GM12873 (cell line): Measurements from ENCODE around the gene TIGD2.

ENCODE experiments used
- TF ChIP-seq, protein P1 (sequence below): IDR thresholded peaks from 2 replicates; pipeline ENCODE4 v1.5.1; 2012; ENCODE audit warnings: low read depth, mild to moderate bottlenecking, moderate library complexity, low read length, control low read depth; ENCODE audit not compliant: insufficient read depth; ENCODE audit errors: missing control alignments

TIGD2 gene

DNA sequence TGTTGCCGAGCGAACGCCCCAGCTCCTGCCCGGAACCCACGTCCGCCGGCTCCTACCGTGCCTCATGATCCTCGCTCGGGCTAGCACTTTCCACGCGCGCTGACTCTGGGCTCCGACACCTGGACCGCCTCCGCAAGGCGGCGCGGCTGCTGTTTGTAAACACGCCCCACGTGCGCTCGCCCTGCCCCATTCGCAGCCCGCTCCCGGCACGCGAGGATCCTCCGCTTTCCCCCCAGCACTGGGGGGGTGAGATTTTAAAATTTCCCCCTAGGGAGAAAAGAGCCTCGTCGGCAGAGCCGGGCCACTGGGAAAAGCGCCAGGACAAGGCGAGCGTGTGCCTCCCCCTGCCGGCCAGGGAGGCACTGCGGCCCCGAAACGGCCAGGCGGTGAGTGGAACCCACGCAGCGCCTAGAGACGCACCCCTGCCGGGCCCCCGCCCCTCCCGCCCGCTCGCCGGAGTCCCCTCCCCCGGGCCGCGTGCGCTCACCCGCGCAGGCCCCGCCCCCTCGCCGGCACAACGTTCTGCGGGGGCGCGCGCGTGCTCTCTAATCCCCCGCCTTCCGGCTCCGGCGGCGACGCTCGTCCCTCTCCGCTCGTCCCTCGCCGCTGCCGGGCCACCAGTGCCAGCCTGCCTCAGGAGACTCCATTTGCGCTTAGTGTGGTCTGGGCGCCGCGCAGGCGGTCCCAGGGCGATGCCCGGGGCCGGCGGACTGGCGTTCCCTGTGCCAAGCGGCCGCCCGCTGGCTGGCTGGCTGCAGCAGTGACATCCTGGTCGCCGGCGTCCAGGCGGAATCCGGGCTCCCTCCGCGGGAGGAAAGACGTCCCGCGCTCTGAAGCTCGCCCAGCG is at the start of gene TIGD2:
Gene TIGD2 (plus strand): TSS at position 548 of the 847 bp plus-strand sequence. CDS start 1,442 bp downstream, outside the sequence.
- TF ChIP-seq, protein P1, sequence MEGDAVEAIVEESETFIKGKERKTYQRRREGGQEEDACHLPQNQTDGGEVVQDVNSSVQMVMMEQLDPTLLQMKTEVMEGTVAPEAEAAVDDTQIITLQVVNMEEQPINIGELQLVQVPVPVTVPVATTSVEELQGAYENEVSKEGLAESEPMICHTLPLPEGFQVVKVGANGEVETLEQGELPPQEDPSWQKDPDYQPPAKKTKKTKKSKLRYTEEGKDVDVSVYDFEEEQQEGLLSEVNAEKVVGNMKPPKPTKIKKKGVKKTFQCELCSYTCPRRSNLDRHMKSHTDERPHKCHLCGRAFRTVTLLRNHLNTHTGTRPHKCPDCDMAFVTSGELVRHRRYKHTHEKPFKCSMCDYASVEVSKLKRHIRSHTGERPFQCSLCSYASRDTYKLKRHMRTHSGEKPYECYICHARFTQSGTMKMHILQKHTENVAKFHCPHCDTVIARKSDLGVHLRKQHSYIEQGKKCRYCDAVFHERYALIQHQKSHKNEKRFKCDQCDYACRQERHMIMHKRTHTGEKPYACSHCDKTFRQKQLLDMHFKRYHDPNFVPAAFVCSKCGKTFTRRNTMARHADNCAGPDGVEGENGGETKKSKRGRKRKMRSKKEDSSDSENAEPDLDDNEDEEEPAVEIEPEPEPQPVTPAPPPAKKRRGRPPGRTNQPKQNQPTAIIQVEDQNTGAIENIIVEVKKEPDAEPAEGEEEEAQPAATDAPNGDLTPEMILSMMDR, result peak; percentile 77

GRCh38 chr4:89064848-89065247 is 46.5 kb upstream of the TIGD2 start:
- TF ChIP-seq, protein P1, result no peak

GRCh38 chr4:89067417-89067816 is 43.9 kb upstream of the TIGD2 start:
- TF ChIP-seq, protein P1, result no peak

GRCh38 chr4:89069481-89069880 is 41.9 kb upstream of the TIGD2 start:
- TF ChIP-seq, protein P1, result no peak

- TF ChIP-seq, protein P1, result no peak
Observed at GRCh38 chr4:89070041-89070440, 41.3 kb upstream of the TIGD2 start.

DNA sequence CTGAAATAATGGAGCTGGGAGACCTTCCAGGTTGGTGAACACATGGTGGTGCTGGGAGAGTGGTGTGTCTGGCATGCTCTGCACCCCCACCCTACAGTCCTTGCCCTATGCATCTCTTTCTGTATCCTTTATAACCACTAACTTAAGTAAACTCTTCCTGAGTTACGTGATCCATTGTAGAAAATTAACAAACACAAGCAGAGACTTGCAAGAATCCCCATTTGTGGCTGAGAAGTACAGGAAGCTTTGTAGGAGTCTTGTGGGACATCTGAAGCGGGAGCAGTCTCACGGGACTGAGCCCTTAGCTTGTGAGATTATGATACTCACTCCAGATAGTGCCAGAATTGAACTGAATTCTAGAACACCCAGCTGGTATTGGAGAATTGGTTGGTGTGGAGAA is 40.0 kb upstream of the TIGD2 start:
- TF ChIP-seq, protein P1, result no peak

GRCh38 chr4:89072921-89073320 is 38.4 kb upstream of the TIGD2 start:
- TF ChIP-seq, protein P1, result no peak
